Measurements from ENCODE around the gene NUDT14. TPM values are rescaled to one million over a fixed set of nuclear protein-coding genes. Genes with fewer than 3 reads are reported as not detected.

Gene NUDT14
- total RNA-seq, 1 experiment from 2014 or later = 37.0 TPM

- no peak for DNase-seq
- Histone ChIP-seq H3K4me2 (no peak overlapping the region), H4K20me1 (ENCODE audit: insufficient read depth) (peaks cover under 1% of the 10 kb centered on the region; the same call in 1 of the 2 replicates), H3K9me3 (ENCODE audit: insufficient read depth, low read depth) (no peaks in the 10 kb centered on the region), H3F3A (ENCODE audit: insufficient read depth, low read depth) (no peaks in the 10 kb centered on the region), H3K27me3 (ENCODE audit: insufficient read depth, low read depth) (no peaks in the 10 kb centered on the region), H3K27ac (no peak overlapping the region), H3K4me3 (no peak overlapping the region), H3K9me2 (ENCODE audit: insufficient read depth) (no peaks in the 10 kb centered on the region), H3K4me1 (replicated peaks; ENCODE audit: insufficient read depth) (no peaks in the 10 kb centered on the region), H3K79me2 (ENCODE audit: low read depth) (no peaks in the 10 kb centered on the region), H2AFZ (no peak overlapping the region), H3K36me3 (ENCODE audit: low read depth) (no peaks in the 10 kb centered on the region)
- intact Hi-C loops (cut with micrococcal nuclease; ENCODE audit: unreplicated experiment) = no loop called here
- TF ChIP-seq CTCF (conservative IDR thresholded peaks at IDR 0.05) = no peak
- TF ChIP-seq EZH2 (IDR thresholded peaks at IDR 0.05; ENCODE audit: low read depth) = no peak
- ChIA-PET POLR2A (ENCODE audit: unreplicated experiment) (interaction anchor here (0.8 kb wide), 1 partner anchor 32 kb away, joined by 3 read pairs; no protein-coding TSS in a partner anchor), CTCF (no interaction called here)
- BruUV-seq (replicated peaks) = no TSS peak
These were observed 29.0 kb downstream of the NUDT14 start for GRCh38 chr14:105151838-105152793.

- intact Hi-C loops (cut with micrococcal nuclease; ENCODE audit: unreplicated experiment) = no loop called here
- H3K9me3 ChIP-seq (ENCODE audit: insufficient read depth, low read depth) = no peaks in the 10 kb centered on the region
- no peak overlapping the region for H3K4me3 ChIP-seq
- ChIA-PET CTCF (no interaction called here), POLR2A (ENCODE audit: unreplicated experiment) (no interaction called here)
- H3K27ac ChIP-seq = no peak overlapping the region
- no peaks in the 10 kb centered on the region; the same call in 1 of the 2 replicates for H4K20me1 ChIP-seq (ENCODE audit: insufficient read depth)
- H3K9me2 ChIP-seq (ENCODE audit: insufficient read depth) = no peaks in the 10 kb centered on the region
- no peak overlapping the region for H2AFZ ChIP-seq
- no peaks in the 10 kb centered on the region for H3F3A ChIP-seq (ENCODE audit: insufficient read depth, low read depth)
- H3K4me1 ChIP-seq (replicated peaks; ENCODE audit: insufficient read depth) = no peaks in the 10 kb centered on the region
- TF ChIP-seq CTCF (conservative IDR thresholded peaks at IDR 0.05) = no peak
- no peak for TF ChIP-seq EZH2 (IDR thresholded peaks at IDR 0.05; ENCODE audit: low read depth)
- no peak for DNase-seq
- H3K79me2 ChIP-seq (ENCODE audit: low read depth) = no peaks in the 10 kb centered on the region
- no peaks in the 10 kb centered on the region for H3K27me3 ChIP-seq (ENCODE audit: insufficient read depth, low read depth)
- BruUV-seq (replicated peaks) = no TSS peak
- no peaks in the 10 kb centered on the region for H3K36me3 ChIP-seq (ENCODE audit: low read depth)
- no peak overlapping the region for H3K4me2 ChIP-seq
These were observed 29.9 kb downstream of the NUDT14 start for GRCh38 chr14:105151084-105151837.

GRCh38 chr14:105150368-105151083 lies 30.6 kb downstream of the NUDT14 start:
- no peak for DNase-seq
- Histone ChIP-seq H3K79me2 (ENCODE audit: low read depth) (no peaks in the 10 kb centered on the region), H3K27ac (no peak overlapping the region), H3K36me3 (ENCODE audit: low read depth) (no peaks in the 10 kb centered on the region), H3K9me3 (ENCODE audit: insufficient read depth, low read depth) (no peaks in the 10 kb centered on the region), H3K27me3 (ENCODE audit: insufficient read depth, low read depth) (no peaks in the 10 kb centered on the region), H3F3A (ENCODE audit: insufficient read depth, low read depth) (no peaks in the 10 kb centered on the region), H3K4me2 (no peak overlapping the region), H4K20me1 (ENCODE audit: insufficient read depth) (no peaks in the 10 kb centered on the region; the same call in 1 of the 2 replicates), H3K4me3 (no peak overlapping the region), H3K4me1 (replicated peaks; ENCODE audit: insufficient read depth) (no peaks in the 10 kb centered on the region), H3K9me2 (ENCODE audit: insufficient read depth) (no peaks in the 10 kb centered on the region), H2AFZ (no peak overlapping the region)
- TF ChIP-seq CTCF (conservative IDR thresholded peaks at IDR 0.05) (no peak), EZH2 (IDR thresholded peaks at IDR 0.05; ENCODE audit: low read depth) (no peak)
- no TSS peak for BruUV-seq (replicated peaks)
- intact Hi-C loops (cut with micrococcal nuclease; ENCODE audit: unreplicated experiment) = no loop called here
- POLR2A ChIA-PET (ENCODE audit: unreplicated experiment) = no interaction called here
- CTCF ChIA-PET = no interaction called here
